Liver (tissue), 9 donors: Measurements from ENCODE around the gene RSL1D1. TPM values are rescaled to one million over a fixed set of nuclear protein-coding genes. Genes with fewer than 3 reads are reported as not detected.

Experiments used
- DNase-seq: peaks from one replicate; pipeline ENCODE4 v3.0.0-alpha.2; 2017; ENCODE audit warnings: low spot score
- H3K27ac ChIP-seq, 2 donors: one replicate each; pipeline ENCODE4 v1.7.0; 2013; ENCODE audit warnings: inconsistent platforms in 2 of 2, low read length in 2 of 2, control low read depth in 1 of 2, low read depth in 1 of 2, mild to moderate bottlenecking in 1 of 2
- H3K27me3 ChIP-seq, 4 donors: one replicate each; pipeline versions ENCODE4 v1.6.1 to v1.7.0; 2013; ENCODE audit warnings: low read length in 3 of 4, inconsistent platforms in 1 of 4, mild to moderate bottlenecking in 1 of 4, moderate library complexity in 1 of 4; ENCODE audit not compliant: control insufficient read depth in 4 of 4, insufficient read depth in 4 of 4
- H3K36me3 ChIP-seq, 4 donors: one replicate each; pipeline versions ENCODE4 v1.6.1 to v1.7.0; 2013; ENCODE audit warnings: low read length in 3 of 4, mild to moderate bottlenecking in 3 of 4, low read depth in 1 of 4, moderate library complexity in 1 of 4; ENCODE audit not compliant: control insufficient read depth in 4 of 4, insufficient read depth in 3 of 4
- H3K4me1 ChIP-seq, 4 donors: one replicate each; pipeline versions ENCODE4 v1.6.1 to v1.7.0; 2013; ENCODE audit warnings: low read length in 3 of 4, mild to moderate bottlenecking in 3 of 4, moderate library complexity in 1 of 4; ENCODE audit not compliant: control insufficient read depth in 4 of 4, insufficient read depth in 4 of 4
- H3K4me3 ChIP-seq, 3 donors: one replicate each; pipeline versions ENCODE4 v1.6.1 to v1.7.0; 2013; ENCODE audit warnings: low read length in 3 of 3, control low read depth in 1 of 3, low read depth in 1 of 3, mild to moderate bottlenecking in 1 of 3
- H3K9ac ChIP-seq, 2 donors: one replicate each; pipeline ENCODE4 v1.7.0; 2013; ENCODE audit warnings: low read length in 2 of 2, mild to moderate bottlenecking in 2 of 2, moderate library complexity in 2 of 2, control low read depth in 1 of 2, low read depth in 1 of 2
- H3K9me3 ChIP-seq, 4 donors: one replicate each; pipeline versions ENCODE4 v1.6.1 to v1.7.0; 2013; ENCODE audit warnings: low read length in 3 of 4; ENCODE audit not compliant: control insufficient read depth in 4 of 4
- EGR1 ChIP-seq, 2 donors: IDR thresholded peaks; 2 replicates each; pipeline ENCODE4 v1.6.1; 2016 to 2018; ENCODE audit warnings: antibody characterized with exemption in 2 of 2, low read depth in 2 of 2
- FOXA2 ChIP-seq: IDR thresholded peaks from 2 replicates; pipeline ENCODE4 v1.6.1; 2016; ENCODE audit warnings: antibody characterized with exemption
- GABPA ChIP-seq, 2 donors: IDR thresholded peaks in 1 of 2; conservative IDR thresholded peaks in 1 of 2; 2 replicates each; pipeline ENCODE4 v1.6.1; 2016; ENCODE audit warnings: antibody characterized with exemption in 2 of 2, mild to moderate bottlenecking in 1 of 2, moderate library complexity in 1 of 2
- HNF4A ChIP-seq, 2 donors: conservative IDR thresholded peaks; 2 replicates each; pipeline ENCODE4 v1.6.1; 2016; ENCODE audit warnings: antibody characterized with exemption in 2 of 2, mild to moderate bottlenecking in 2 of 2
- HNF4G ChIP-seq: IDR thresholded peaks from 2 replicates; pipeline ENCODE4 v1.6.1; 2016; ENCODE audit warnings: antibody characterized with exemption
- JUND ChIP-seq, 2 donors: IDR thresholded peaks; 2 replicates each; pipeline ENCODE4 v1.6.1; 2016; ENCODE audit warnings: antibody characterized with exemption in 2 of 2
- NR2F2 ChIP-seq: IDR thresholded peaks from 2 replicates; pipeline ENCODE4 v1.6.1; 2016; ENCODE audit warnings: antibody characterized with exemption
- RXRA ChIP-seq, 2 donors: IDR thresholded peaks; 2 replicates each; pipeline ENCODE4 v1.6.1; 2017 to 2018; ENCODE audit warnings: antibody characterized with exemption in 2 of 2, mild to moderate bottlenecking in 1 of 2
- SP1 ChIP-seq: IDR thresholded peaks from 2 replicates; pipeline ENCODE4 v1.6.1; 2018; ENCODE audit warnings: antibody characterized with exemption, mild to moderate bottlenecking
- WGBS: extraction: QIAGEN DNeasy Blood & Tissue Kit; methylation state at CpG from one replicate; pipeline ENCODE4 v1.1.7; 2013; 5-methylcytosine and 5-hydroxymethylcytosine counted together
- polyA plus RNA-seq, 2 donors: library from polyadenylated mRNA; stranded (reverse) in 1 of 2; unstranded in 1 of 2; fragments of 200-250 nt in 1 of 2; fragments of >200 nt in 1 of 2; fragmentation: Nextera tagmentation in 1 of 2; extraction: Ambion mirVana in 1 of 2; gene quantifications; one replicate each; pipeline versions ENCODE4 v1.2.1 to v1.2.3, GENCODE V29; 2013 to 2015
- total RNA-seq, 2 donors: library from RNA; depleted of rRNA; stranded (reverse); fragments of >200 nt; gene quantifications; one replicate each; pipeline ENCODE4 v1.2.3, GENCODE V29; 2014
- TF ChIP-seq, protein P1 (sequence below): IDR thresholded peaks from 2 replicates; pipeline ENCODE4 v1.6.1; 2016; ENCODE audit warnings: antibody characterized with exemption
- TF ChIP-seq, protein P2 (sequence below): IDR thresholded peaks from 2 replicates; pipeline ENCODE4 v1.6.1; 2016; ENCODE audit warnings: antibody characterized with exemption, mild to moderate bottlenecking
- TF ChIP-seq, protein P3 (sequence below): fragments of 150-350 bp; IDR thresholded peaks from 2 replicates; pipeline ENCODE4 v1.5.1; 2017; ENCODE audit warnings: improper control_type of control experiment, low read depth, low read length; ENCODE audit not compliant: missing input control
- donor health status: healthy.
- donor health status: healthy.
- donor health status: healthy.
- donor health status: healthy.
- donor health status: healthy.

RSL1D1 gene
- total and polyA plus RNA-seq, 4 donors, result 35.2 to 59.7 (median 43.3) TPM

DNA sequence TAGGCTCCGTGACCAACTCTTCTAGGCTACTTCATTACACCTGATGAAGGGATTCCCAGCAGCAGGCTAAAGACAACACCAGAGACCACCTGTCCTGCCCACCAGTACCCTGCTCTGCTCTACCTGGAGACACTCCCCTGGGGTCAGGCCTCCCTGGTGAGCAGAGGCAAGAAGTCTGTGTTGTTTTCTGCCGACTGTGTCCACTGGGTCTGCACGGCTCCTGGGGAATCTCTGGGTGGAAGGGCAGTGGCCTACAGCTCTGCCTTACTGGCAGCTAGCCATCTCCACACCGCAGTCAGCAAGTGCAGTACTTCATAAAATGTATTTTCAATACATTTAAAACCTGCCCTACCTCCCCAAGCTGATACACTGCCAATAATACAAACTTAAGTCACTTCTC lies 6.8 kb downstream of the RSL1D1 start:
- Histone ChIP-seq H3K9me3 (no peaks in the 10 kb centered on the region), H3K4me3 (no peak overlapping the region), H3K27ac (no peak overlapping the region), H3K36me3 (peaks cover 28 to 80% (median 66%) of the 10 kb centered on the region in 4 donors), H3K4me1 (no peaks in the 10 kb centered on the region), H3K9ac (no peak overlapping the region), H3K27me3 (no peaks in the 10 kb centered on the region)
- DNase-seq, result no peak
- TF ChIP-seq, protein P1, sequence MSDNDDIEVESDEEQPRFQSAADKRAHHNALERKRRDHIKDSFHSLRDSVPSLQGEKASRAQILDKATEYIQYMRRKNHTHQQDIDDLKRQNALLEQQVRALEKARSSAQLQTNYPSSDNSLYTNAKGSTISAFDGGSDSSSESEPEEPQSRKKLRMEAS, result no peak
- TF ChIP-seq, protein P2, sequence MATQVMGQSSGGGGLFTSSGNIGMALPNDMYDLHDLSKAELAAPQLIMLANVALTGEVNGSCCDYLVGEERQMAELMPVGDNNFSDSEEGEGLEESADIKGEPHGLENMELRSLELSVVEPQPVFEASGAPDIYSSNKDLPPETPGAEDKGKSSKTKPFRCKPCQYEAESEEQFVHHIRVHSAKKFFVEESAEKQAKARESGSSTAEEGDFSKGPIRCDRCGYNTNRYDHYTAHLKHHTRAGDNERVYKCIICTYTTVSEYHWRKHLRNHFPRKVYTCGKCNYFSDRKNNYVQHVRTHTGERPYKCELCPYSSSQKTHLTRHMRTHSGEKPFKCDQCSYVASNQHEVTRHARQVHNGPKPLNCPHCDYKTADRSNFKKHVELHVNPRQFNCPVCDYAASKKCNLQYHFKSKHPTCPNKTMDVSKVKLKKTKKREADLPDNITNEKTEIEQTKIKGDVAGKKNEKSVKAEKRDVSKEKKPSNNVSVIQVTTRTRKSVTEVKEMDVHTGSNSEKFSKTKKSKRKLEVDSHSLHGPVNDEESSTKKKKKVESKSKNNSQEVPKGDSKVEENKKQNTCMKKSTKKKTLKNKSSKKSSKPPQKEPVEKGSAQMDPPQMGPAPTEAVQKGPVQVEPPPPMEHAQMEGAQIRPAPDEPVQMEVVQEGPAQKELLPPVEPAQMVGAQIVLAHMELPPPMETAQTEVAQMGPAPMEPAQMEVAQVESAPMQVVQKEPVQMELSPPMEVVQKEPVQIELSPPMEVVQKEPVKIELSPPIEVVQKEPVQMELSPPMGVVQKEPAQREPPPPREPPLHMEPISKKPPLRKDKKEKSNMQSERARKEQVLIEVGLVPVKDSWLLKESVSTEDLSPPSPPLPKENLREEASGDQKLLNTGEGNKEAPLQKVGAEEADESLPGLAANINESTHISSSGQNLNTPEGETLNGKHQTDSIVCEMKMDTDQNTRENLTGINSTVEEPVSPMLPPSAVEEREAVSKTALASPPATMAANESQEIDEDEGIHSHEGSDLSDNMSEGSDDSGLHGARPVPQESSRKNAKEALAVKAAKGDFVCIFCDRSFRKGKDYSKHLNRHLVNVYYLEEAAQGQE, result no peak
- no peak for TF ChIP-seq EGR1 (IDR thresholded peaks at IDR 0.05; ENCODE audit: low read depth in 2 of 2)
- 91% methylated on average over 4 of the region's 4 CpGs for WGBS

DNA sequence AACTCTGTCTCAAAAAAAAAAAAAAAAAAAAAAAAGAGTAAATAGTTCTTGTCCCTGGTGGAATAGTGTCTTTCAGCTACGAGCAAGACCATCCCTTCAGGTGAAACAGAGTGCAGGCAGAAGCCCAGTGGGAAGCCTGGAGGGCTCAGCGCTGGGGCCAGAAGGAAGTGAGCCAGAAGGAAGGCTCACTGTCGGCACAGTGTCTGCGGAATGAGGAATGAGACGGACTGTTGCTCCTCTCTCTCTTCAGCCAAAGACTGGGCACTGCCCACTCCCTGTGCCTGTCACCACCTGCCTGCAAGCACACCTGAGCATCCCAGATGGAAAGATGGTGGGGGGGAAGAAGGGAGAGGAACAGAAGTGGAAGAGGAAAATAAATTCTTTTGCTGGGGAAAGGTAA lies 7.5 kb downstream of the RSL1D1 start:
- Histone ChIP-seq H3K4me3 (no peak overlapping the region), H3K36me3 (peaks cover 28 to 82% (median 65%) of the 10 kb centered on the region in 4 donors), H3K27me3 (no peaks in the 10 kb centered on the region), H3K4me1 (no peaks in the 10 kb centered on the region), H3K9ac (no peak overlapping the region), H3K9me3 (no peaks in the 10 kb centered on the region), H3K27ac (no peak overlapping the region)
- DNase-seq, result no peak
- 93% methylated on average over 5 of the region's 5 CpGs for WGBS
- TF ChIP-seq HNF4G, result no peak
- no peak for TF ChIP-seq HNF4A (conservative IDR thresholded peaks at IDR 0.05)
- TF ChIP-seq NR2F2, result no peak
- TF ChIP-seq JUND (IDR thresholded peaks at IDR 0.05), result no peak
- TF ChIP-seq EGR1 (IDR thresholded peaks at IDR 0.05; ENCODE audit: low read depth in 2 of 2), result no peak
- TF ChIP-seq, protein P3, sequence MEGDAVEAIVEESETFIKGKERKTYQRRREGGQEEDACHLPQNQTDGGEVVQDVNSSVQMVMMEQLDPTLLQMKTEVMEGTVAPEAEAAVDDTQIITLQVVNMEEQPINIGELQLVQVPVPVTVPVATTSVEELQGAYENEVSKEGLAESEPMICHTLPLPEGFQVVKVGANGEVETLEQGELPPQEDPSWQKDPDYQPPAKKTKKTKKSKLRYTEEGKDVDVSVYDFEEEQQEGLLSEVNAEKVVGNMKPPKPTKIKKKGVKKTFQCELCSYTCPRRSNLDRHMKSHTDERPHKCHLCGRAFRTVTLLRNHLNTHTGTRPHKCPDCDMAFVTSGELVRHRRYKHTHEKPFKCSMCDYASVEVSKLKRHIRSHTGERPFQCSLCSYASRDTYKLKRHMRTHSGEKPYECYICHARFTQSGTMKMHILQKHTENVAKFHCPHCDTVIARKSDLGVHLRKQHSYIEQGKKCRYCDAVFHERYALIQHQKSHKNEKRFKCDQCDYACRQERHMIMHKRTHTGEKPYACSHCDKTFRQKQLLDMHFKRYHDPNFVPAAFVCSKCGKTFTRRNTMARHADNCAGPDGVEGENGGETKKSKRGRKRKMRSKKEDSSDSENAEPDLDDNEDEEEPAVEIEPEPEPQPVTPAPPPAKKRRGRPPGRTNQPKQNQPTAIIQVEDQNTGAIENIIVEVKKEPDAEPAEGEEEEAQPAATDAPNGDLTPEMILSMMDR, result no peak
- TF ChIP-seq SP1, result no peak
- TF ChIP-seq GABPA (IDR thresholded peaks at IDR 0.05 in 1 of 2, conservative IDR thresholded peaks at IDR 0.05 in 1 of 2), result no peak
- TF ChIP-seq RXRA (IDR thresholded peaks at IDR 0.05), result no peak
- TF ChIP-seq FOXA2, result no peak
- TF ChIP-seq, protein P2, result no peak
